Measurements from ENCODE around the gene EPC1. TPM values are rescaled to one million over a fixed set of nuclear protein-coding genes. Genes with fewer than 3 reads are reported as not detected.
"Not testable (repeated sequence)": the region's sequence is repeated elsewhere in the genome, so short reads cannot be mapped to it uniquely, and the experiment has no call there.

The EPC1 gene, protein sequence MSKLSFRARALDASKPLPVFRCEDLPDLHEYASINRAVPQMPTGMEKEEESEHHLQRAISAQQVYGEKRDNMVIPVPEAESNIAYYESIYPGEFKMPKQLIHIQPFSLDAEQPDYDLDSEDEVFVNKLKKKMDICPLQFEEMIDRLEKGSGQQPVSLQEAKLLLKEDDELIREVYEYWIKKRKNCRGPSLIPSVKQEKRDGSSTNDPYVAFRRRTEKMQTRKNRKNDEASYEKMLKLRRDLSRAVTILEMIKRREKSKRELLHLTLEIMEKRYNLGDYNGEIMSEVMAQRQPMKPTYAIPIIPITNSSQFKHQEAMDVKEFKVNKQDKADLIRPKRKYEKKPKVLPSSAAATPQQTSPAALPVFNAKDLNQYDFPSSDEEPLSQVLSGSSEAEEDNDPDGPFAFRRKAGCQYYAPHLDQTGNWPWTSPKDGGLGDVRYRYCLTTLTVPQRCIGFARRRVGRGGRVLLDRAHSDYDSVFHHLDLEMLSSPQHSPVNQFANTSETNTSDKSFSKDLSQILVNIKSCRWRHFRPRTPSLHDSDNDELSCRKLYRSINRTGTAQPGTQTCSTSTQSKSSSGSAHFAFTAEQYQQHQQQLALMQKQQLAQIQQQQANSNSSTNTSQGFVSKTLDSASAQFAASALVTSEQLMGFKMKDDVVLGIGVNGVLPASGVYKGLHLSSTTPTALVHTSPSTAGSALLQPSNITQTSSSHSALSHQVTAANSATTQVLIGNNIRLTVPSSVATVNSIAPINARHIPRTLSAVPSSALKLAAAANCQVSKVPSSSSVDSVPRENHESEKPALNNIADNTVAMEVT
- total RNA-seq: 8.8 and 9.0 TPM in 2 replicates

DNA sequence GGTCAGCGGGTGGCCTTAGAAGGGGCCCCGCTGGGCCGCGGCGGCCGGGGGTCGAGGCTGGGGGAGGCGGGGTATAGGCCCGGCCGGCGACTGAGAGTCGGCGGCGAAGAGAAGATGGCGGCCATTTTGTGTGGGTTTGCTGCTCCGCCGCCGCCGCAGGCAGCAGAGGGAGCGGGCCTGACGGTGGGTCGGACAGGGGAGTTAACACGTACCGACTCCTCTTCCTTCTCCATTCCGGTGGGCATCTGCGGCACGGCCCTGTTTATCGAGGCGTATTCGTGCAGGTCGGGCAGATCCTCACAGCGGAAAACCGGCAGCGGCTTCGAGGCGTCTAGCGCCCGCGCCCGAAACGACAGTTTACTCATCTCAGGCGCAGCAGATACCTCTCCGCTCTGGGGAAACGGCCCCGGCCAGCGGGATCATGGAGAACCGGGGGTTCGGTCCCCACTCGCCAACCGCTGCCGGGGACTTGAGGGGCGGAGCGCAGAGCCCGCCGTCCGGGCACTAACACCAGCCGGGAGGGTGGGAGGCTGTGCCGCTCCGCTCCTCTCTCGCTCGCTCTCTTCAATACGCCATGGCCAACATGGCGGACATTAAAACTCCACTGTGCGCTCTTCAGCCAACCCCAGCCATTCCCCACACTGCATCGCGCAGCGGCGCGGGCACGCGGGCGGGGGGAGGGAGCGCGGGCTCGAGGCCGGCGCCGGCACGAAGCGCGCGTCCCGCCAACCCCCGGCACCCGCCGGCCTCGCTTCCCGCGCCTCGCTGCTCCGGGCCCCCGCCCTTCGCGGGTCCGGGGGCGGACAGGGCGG, at the start of gene EPC1:
TSS of gene EPC1 (minus strand) at position 608 of the 812 bp plus-strand sequence. CDS start at position 365, 243 bp downstream.
- DNase-seq (ENCODE audit: low read depth): no peak
- peak within 1 kb of the TSS; percentile 93 for H3K4me3 ChIP-seq (ENCODE audit: low read depth, low read length)

GRCh38 chr10:32393911-32394310, 47.0 kb upstream of the EPC1 start:
- DNase-seq (ENCODE audit: low read depth): no peak
- TF ChIP-seq, protein P1, sequence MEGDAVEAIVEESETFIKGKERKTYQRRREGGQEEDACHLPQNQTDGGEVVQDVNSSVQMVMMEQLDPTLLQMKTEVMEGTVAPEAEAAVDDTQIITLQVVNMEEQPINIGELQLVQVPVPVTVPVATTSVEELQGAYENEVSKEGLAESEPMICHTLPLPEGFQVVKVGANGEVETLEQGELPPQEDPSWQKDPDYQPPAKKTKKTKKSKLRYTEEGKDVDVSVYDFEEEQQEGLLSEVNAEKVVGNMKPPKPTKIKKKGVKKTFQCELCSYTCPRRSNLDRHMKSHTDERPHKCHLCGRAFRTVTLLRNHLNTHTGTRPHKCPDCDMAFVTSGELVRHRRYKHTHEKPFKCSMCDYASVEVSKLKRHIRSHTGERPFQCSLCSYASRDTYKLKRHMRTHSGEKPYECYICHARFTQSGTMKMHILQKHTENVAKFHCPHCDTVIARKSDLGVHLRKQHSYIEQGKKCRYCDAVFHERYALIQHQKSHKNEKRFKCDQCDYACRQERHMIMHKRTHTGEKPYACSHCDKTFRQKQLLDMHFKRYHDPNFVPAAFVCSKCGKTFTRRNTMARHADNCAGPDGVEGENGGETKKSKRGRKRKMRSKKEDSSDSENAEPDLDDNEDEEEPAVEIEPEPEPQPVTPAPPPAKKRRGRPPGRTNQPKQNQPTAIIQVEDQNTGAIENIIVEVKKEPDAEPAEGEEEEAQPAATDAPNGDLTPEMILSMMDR (conservative IDR thresholded peaks at IDR 0.05; ENCODE audit: low read depth, low read length): no peak
- H3K4me3 ChIP-seq (ENCODE audit: low read depth, low read length): no peak overlapping the region

More for the DNA sequence above, at the start of gene EPC1:
- TF ChIP-seq, protein P1 (conservative IDR thresholded peaks at IDR 0.05; ENCODE audit: low read depth, low read length): no peak

GRCh38 chr10:32392284-32392683, 45.3 kb upstream of the EPC1 start:
- not testable (repeated sequence) for DNase-seq (ENCODE audit: low read depth); H3K4me3 ChIP-seq (ENCODE audit: low read depth, low read length)

GRCh38 chr10:32390193-32390592, 43.2 kb upstream of the EPC1 start:
- H3K4me3 ChIP-seq (ENCODE audit: low read depth, low read length): no peak overlapping the region
- no peak for DNase-seq (ENCODE audit: low read depth)
- TF ChIP-seq, protein P1 (conservative IDR thresholded peaks at IDR 0.05; ENCODE audit: low read depth, low read length): no peak

GRCh38 chr10:32388258-32389027, 41.5 kb upstream of the EPC1 start:
- H3K4me3 ChIP-seq (ENCODE audit: low read depth, low read length): no peak overlapping the region
- TF ChIP-seq, protein P1 (conservative IDR thresholded peaks at IDR 0.05; ENCODE audit: low read depth, low read length): no peak
- no peak for DNase-seq (ENCODE audit: low read depth)

- no peak for DNase-seq (ENCODE audit: low read depth)
- TF ChIP-seq, protein P1 (conservative IDR thresholded peaks at IDR 0.05; ENCODE audit: low read depth, low read length): no peak
- H3K4me3 ChIP-seq (ENCODE audit: low read depth, low read length): no peak overlapping the region
These were observed 39.8 kb upstream of the EPC1 start for GRCh38 chr10:32386623-32387260.

All from epithelial cell of proximal tubule (primary cell).